GM12878 (cell line): ENCODE results near the gene VASH1. TPM values are rescaled to one million over a fixed set of nuclear protein-coding genes. Genes with fewer than 3 reads are reported as not detected.

Source experiments
- ATF7 ChIP-seq: fragments of 450-650 bp; IDR thresholded peaks from 2 replicates; pipeline ENCODE4 v1.6.1; 2016; ENCODE audit warnings: low read depth, mild to moderate bottlenecking
- CEBPZ ChIP-seq: fragments of 150-350 bp; IDR thresholded peaks from 2 replicates; pipeline ENCODE4 v1.6.1; 2016; ENCODE audit warnings: low read depth, low read length
- ESRRA ChIP-seq: IDR thresholded peaks from 2 replicates; pipeline ENCODE4 v1.6.1; 2012; ENCODE audit warnings: mild to moderate bottlenecking, low read length, improper control_type of control experiment
- HCFC1 ChIP-seq: fragments of 150-350 bp; IDR thresholded peaks from 2 replicates; pipeline ENCODE4 v1.6.1; 2014; ENCODE audit warnings: low read length
- HSF1 ChIP-seq: fragments of 150-350 bp; IDR thresholded peaks from 2 replicates; pipeline ENCODE4 v1.6.1; 2014; ENCODE audit warnings: mild to moderate bottlenecking, low read depth, low read length
- IKZF1 ChIP-seq: fragments of 450-650 bp; conservative IDR thresholded peaks from 2 replicates; pipeline ENCODE4 v1.6.1; 2017; ENCODE audit warnings: antibody characterized with exemption, mild to moderate bottlenecking
- LARP7 ChIP-seq: fragments of 450-650 bp; IDR thresholded peaks from 2 replicates; pipeline ENCODE4 v1.6.1; 2017; ENCODE audit warnings: mild to moderate bottlenecking
- NKRF ChIP-seq: fragments of 450-650 bp; conservative IDR thresholded peaks from 2 replicates; pipeline ENCODE4 v1.6.1; 2017; ENCODE audit warnings: mild to moderate bottlenecking, moderate library complexity
- TBL1XR1 ChIP-seq: IDR thresholded peaks from 2 replicates; pipeline ENCODE4 v1.6.1; 2012; ENCODE audit warnings: low read depth, low read length, improper control_type of control experiment
- ZNF592 ChIP-seq: fragments of 450-650 bp; IDR thresholded peaks from 2 replicates; pipeline ENCODE4 v1.6.1; 2017; ENCODE audit warnings: mild to moderate bottlenecking, moderate library complexity
- ZNF687 ChIP-seq: fragments of 450-650 bp; IDR thresholded peaks from 2 replicates; pipeline ENCODE4 v1.6.1; 2017; ENCODE audit warnings: mild to moderate bottlenecking, moderate library complexity
- polyA plus RNA-seq, 11 experiments: library from polyadenylated mRNA; depleted of rRNA in 4 of 11; unstranded in 6 of 11; stranded (reverse) in 5 of 11; fragments of >200 nt; fragmentation: Nextera tagmentation in 4 of 11; fragmentation: Illumina TruSeq in 1 of 11; extraction: Ambion mirVana in 4 of 11; extraction: Trizol in 1 of 11; gene quantifications; 1 replicate in 1 of 11; 2 replicates in 10 of 11; pipeline versions ENCODE4 v1.2.1 to v1.2.3, GENCODE V29; 2011 to 2016; ENCODE audit warnings: inconsistent platforms in 2 of 11, missing spikeins in 2 of 11, low read depth in 1 of 11
- total RNA-seq, 4 experiments: library from RNA; depleted of rRNA in 3 of 4; stranded (reverse); fragments of >200 nt in 3 of 4; fragmentation: Illumina TruSeq in 1 of 4; extraction: Trizol in 1 of 4; gene quantifications; 2 replicates each; pipeline versions ENCODE4 v1.2.1 to v1.2.3, GENCODE V29; 2013 to 2021

Gene VASH1
- total and polyA plus RNA-seq, 10 of the 15 experiments (the other 5 are each of a cell fraction or from before 2014, with no cell fraction given): 0.06 to 2.3 (median 0.53) TPM

- TF ChIP-seq ZNF592 (peak; percentile 72; the same call in 1 of the 2 replicates), ATF7 (no peak), LARP7 (peak; percentile 93), ZNF687 (peak; percentile 90), ESRRA (peak; percentile 79; the same call in 1 of the 2 replicates), NKRF (peak; percentile 89), IKZF1 (peak; percentile 84), TBL1XR1 (peak; percentile 45; the same call in 1 of the 2 replicates), HSF1 (peak; percentile 56; the same call in 1 of the 2 replicates), HCFC1 (peak; percentile 72), CEBPZ (no peak)
Measured at GRCh38 chr14:76812422-76813383, 51.4 kb downstream of the VASH1 start, which contains the start of gene ANGEL1 (continued).
